SKM-1 treated with dmso at 0.1 percent for 144 hours (cell line): Measurements from ENCODE around the gene NEK10.

Experiments used
- DNase-seq: peaks from one replicate; lab custom pipeline; 2025; ENCODE audit not compliant: unreplicated experiment; lab: John Stamatoyannopoulos, UW

The NEK10 gene

DNA sequence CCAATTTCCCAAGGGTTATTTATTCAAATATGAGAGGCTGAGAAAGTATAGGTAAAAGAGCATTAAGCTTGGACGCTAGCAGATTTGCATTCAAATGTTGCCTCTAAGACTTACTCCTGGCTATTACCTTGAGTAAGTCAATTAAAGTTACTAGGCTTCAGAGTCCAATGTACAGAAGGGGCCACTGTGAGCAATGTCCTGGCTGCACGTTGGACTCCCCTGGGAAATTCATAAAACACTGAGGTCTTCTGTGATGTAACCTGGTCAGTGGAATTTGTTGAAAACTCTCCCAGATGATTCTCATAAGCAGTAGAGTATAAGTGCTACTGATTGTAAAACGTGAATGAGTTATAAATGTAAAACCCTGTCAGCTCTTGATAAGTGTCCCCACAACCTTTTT lies 295.3 kb downstream of the NEK10 start:
- DNase-seq = no peak

DNA sequence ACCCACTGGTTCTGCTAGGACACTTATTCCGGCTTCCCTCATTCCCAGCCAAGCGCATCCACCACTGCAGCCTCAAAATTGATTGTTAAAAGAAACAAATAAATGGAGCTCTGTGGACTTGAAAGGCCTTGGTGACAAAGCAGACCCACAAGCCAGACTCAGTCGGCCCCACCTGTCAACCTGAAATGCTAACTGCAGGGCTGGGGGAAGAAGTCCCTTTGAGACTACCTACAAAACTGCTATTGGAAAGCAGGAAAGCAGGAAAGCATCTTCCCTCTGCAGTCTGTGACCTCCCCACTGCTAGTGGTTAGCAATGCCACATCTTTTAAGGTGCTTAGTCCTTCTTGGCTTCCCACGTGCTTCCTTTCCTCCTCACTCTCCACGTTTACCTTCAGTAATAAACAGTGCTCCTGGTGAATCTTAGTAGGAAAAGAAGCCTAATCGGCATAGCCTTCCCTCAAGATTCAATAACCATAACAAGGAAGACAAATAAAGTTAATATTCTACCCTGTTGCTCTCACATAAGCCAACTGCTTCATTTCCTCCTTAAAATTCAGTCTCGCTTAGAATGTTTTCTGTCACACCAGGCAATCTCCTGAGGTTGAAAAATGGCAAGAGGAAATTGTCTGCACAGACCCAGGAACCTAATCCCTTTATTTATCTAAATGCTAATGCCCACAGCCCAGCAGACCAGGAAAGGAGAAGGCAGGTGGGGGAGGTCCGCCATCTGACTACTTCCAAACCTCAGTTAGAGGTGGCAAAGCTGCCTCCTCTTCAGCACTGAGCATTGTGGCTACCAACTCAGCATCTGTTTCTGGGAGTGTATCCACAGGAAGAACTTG lies 296.2 kb downstream of the NEK10 start:
- no peak for DNase-seq

DNA sequence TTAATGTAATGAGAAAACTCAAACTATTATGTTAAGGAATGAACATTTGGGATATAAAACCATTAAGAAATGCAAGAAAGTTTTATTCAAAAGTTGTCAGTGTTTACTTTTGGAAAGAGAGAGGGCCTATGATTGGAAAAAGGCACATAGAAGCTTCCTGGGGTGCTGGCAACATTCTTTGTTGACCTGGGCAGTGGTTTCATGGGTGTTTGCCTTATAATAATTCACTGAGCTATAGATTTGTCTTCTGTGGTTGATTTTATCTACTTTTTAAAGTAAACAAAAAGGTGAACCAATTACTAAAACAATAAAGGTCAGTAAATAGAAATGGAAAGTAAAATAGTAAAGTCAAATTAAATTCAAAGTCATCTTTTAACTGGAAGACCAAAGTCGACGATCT lies 308.8 kb downstream of the NEK10 start:
- DNase-seq = no peak
